Measurements from ENCODE around the gene G6PC1.
"Not testable (repeated sequence)": the region's sequence is repeated elsewhere in the genome, so short reads cannot be mapped to it uniquely, and the experiment has no call there.

Gene G6PC1

GRCh38 chr17:42900460-42901331, at the start of gene G6PC1:
Gene G6PC1 (plus strand): TSS chr17:42900799. CDS start chr17:42900877, 78 bp downstream.
- DNase-seq (ENCODE audit: low read depth in 2 of 2), result no peak

GRCh38 chr17:42850954-42851353, 49.6 kb upstream of the G6PC1 start, which contains the start of gene AOC3:
Gene AOC3 (plus strand): TSS chr17:42851199. CDS start chr17:42851344, 145 bp downstream.
- DNase-seq (ENCODE audit: low read depth in 2 of 2), result no peak

GRCh38 chr17:42851371-42852240, 49.0 kb upstream of the G6PC1 start:
- DNase-seq (ENCODE audit: low read depth in 2 of 2), result not testable (repeated sequence)

GRCh38 chr17:42852351-42852750, 48.2 kb upstream of the G6PC1 start:
- DNase-seq (ENCODE audit: low read depth in 2 of 2), result no peak

- DNase-seq (ENCODE audit: low read depth in 2 of 2), result no peak
Measured at GRCh38 chr17:42853004-42853403, 47.6 kb upstream of the G6PC1 start.

GRCh38 chr17:42853597-42853967, 47.0 kb upstream of the G6PC1 start:
- no peak for DNase-seq (ENCODE audit: low read depth in 2 of 2)

GRCh38 chr17:42853968-42854790, 46.4 kb upstream of the G6PC1 start:
- no peak for DNase-seq (ENCODE audit: low read depth in 2 of 2)

GRCh38 chr17:42855048-42855596, 45.5 kb upstream of the G6PC1 start:
- no peak for DNase-seq (ENCODE audit: low read depth in 2 of 2)

- not testable (repeated sequence) for DNase-seq (ENCODE audit: low read depth in 2 of 2)
Measured at GRCh38 chr17:42856093-42856492, 44.5 kb upstream of the G6PC1 start.

GRCh38 chr17:42856516-42856915, 44.1 kb upstream of the G6PC1 start:
- not testable (repeated sequence) for DNase-seq (ENCODE audit: low read depth in 2 of 2)

- DNase-seq (ENCODE audit: low read depth in 2 of 2), result no peak
Measured at GRCh38 chr17:42857389-42857788, 43.2 kb upstream of the G6PC1 start.

GRCh38 chr17:42865638-42866094, 34.9 kb upstream of the G6PC1 start:
- DNase-seq (ENCODE audit: low read depth in 2 of 2), result no peak

GRCh38 chr17:42866216-42866615, 34.4 kb upstream of the G6PC1 start:
- DNase-seq (ENCODE audit: low read depth in 2 of 2), result no peak

GRCh38 chr17:42866631-42867575, 33.7 kb upstream of the G6PC1 start:
- DNase-seq (ENCODE audit: low read depth in 2 of 2), result no peak

- not testable (repeated sequence) for DNase-seq (ENCODE audit: low read depth in 2 of 2)
Measured at GRCh38 chr17:42867694-42868261, 32.8 kb upstream of the G6PC1 start.

- DNase-seq (ENCODE audit: low read depth in 2 of 2), result no peak
Measured at GRCh38 chr17:42868338-42868737, 32.3 kb upstream of the G6PC1 start.

GRCh38 chr17:42871647-42872046, 29.0 kb upstream of the G6PC1 start:
- DNase-seq (ENCODE audit: low read depth in 2 of 2), result no peak

GRCh38 chr17:42872251-42872965, 28.2 kb upstream of the G6PC1 start:
- no peak for DNase-seq (ENCODE audit: low read depth in 2 of 2)

- no peak for DNase-seq (ENCODE audit: low read depth in 2 of 2)
Measured at GRCh38 chr17:42873315-42873714, 27.3 kb upstream of the G6PC1 start.

Data from stimulated activated CD8-positive, alpha-beta memory T cell treated with anti-CD3 and anti-CD28 coated beads, Interleukin-15, amount 100 ng/mL, for 48 hours (primary cell).